Measurements from ENCODE around the gene NLRP3. TPM values are rescaled to one million over a fixed set of nuclear protein-coding genes. Genes with fewer than 3 reads are reported as not detected.

The NLRP3 gene
- total and polyA plus RNA-seq, 10 of the 15 experiments (the other 5 are each of a cell fraction or from before 2014, with no cell fraction given), result 1.8 to 10.4 (median 5.0) TPM

- Histone ChIP-seq H2AFZ (ENCODE audit: control insufficient read depth, low read depth, low read length) (no peak overlapping the region), H4K20me1 (ENCODE audit: control insufficient read depth, insufficient read depth) (no peaks in the 10 kb centered on the region), H3K9me3 (replicated peaks; ENCODE audit: control insufficient read depth, insufficient read depth, low read length) (no peaks in the 10 kb centered on the region; the same call in 2 of the 3 replicates), H3K36me3 (ENCODE audit: control insufficient read depth in 2 of 2, insufficient read depth in 2 of 2, low read length in 1 of 2) (no peaks in the 10 kb centered on the region), H3K4me1 (ENCODE audit: control insufficient read depth, insufficient read depth, low read length) (no peaks in the 10 kb centered on the region; the same call in 1 of the 2 replicates), H3K9ac (ENCODE audit: control insufficient read depth, insufficient read depth, low read length) (no peak overlapping the region), H3K27me3 (replicated peaks in 1 of 2; ENCODE audit: control insufficient read depth in 2 of 2, insufficient read depth in 2 of 2, low read length in 1 of 2) (no peaks in the 10 kb centered on the region), H3K4me3 (no peak overlapping the region), H3K27ac (ENCODE audit: control insufficient read depth, insufficient read depth) (no peak overlapping the region), H3K4me2 (ENCODE audit: control insufficient read depth, insufficient read depth) (no peak overlapping the region), H3K79me2 (ENCODE audit: control insufficient read depth, insufficient read depth, low read length) (no peaks in the 10 kb centered on the region)
- RAD21 ChIA-PET (ENCODE audit: unreplicated experiment), result no interaction called here
- intact Hi-C loops (cut with micrococcal nuclease; ENCODE audit: unreplicated experiment), result no loop called here
- POLR2A ChIA-PET, result no interaction called here
- FAIRE-seq (no peak), DNase-seq (ENCODE audit: low read depth, low spot score) (no peak), ATAC-seq (no peak)
- WGBS (ENCODE audit: insufficient coverage, insufficient replicate concordance, low lambda C conversion rate, missing lambda C conversion rate), result 47% methylated on average over 6 of the region's 6 CpGs
- CTCF ChIA-PET, result no interaction called here
- in situ Hi-C loops (cut with MboI), result no loop called here
- SMC1A ChIA-PET (ENCODE audit: uncharacterized antibody, unreplicated experiment), result interaction anchor here (1.2 kb wide), 1 partner anchor 9 kb away, joined by 3 read pairs; no protein-coding TSS in a partner anchor
- no peak for TF ChIP-seq SP1 (IDR thresholded peaks at IDR 0.05; ENCODE audit: low read depth, low read length)
- TF ChIP-seq MXI1 (IDR thresholded peaks at IDR 0.05; ENCODE audit: low read depth, low read length), result no peak
- no peak for TF ChIP-seq BHLHE40 (IDR thresholded peaks at IDR 0.05; ENCODE audit: borderline replicate concordance in 1 of 2, low read depth in 2 of 2, low read length in 1 of 2)
- BruUV-seq (replicated peaks), result no TSS peak
Observed at GRCh38 chr1:247465796-247466195, 49.8 kb downstream of the NLRP3 start.

DNA sequence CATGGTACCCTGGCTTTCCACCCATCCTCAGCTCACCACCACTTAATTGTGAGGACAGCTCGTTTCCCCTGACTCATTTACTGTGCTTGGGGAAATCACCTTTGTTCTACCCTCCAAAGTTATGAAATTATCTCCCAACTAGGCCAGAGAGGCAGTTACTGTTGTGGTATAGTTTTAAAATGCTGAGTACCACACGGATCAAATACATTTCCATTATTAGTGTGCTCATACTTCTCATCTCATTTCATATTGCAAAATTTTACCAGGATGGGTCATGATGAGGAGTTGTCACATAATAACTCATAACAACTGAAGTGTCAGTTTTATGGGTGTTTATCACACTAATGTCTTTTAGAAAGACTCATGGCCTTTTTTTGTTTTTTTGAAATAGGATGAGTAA lies 51.2 kb downstream of the NLRP3 start:
- Histone ChIP-seq H3K4me2 (ENCODE audit: control insufficient read depth, insufficient read depth) (no peak overlapping the region), H3K4me3 (no peak overlapping the region), H3K36me3 (ENCODE audit: control insufficient read depth in 2 of 2, insufficient read depth in 2 of 2, low read length in 1 of 2) (no peaks in the 10 kb centered on the region), H3K4me1 (ENCODE audit: control insufficient read depth, insufficient read depth, low read length) (no peaks in the 10 kb centered on the region; the same call in 1 of the 2 replicates), H3K9ac (ENCODE audit: control insufficient read depth, insufficient read depth, low read length) (no peak overlapping the region), H3K27me3 (replicated peaks in 1 of 2; ENCODE audit: control insufficient read depth in 2 of 2, insufficient read depth in 2 of 2, low read length in 1 of 2) (no peaks in the 10 kb centered on the region), H4K20me1 (ENCODE audit: control insufficient read depth, insufficient read depth) (no peaks in the 10 kb centered on the region), H3K27ac (ENCODE audit: control insufficient read depth, insufficient read depth) (no peak overlapping the region), H2AFZ (ENCODE audit: control insufficient read depth, low read depth, low read length) (no peak overlapping the region), H3K9me3 (replicated peaks; ENCODE audit: control insufficient read depth, insufficient read depth, low read length) (no peaks in the 10 kb centered on the region; the same call in 2 of the 3 replicates), H3K79me2 (ENCODE audit: control insufficient read depth, insufficient read depth, low read length) (no peaks in the 10 kb centered on the region)
- ATAC-seq (peak; percentile 48), DNase-seq (ENCODE audit: low read depth, low spot score) (no peak), FAIRE-seq (no peak)
- POLR2A ChIA-PET, result interaction anchor here (0.6 kb wide), 1 partner anchor 93 kb away, joined by 3 read pairs; no protein-coding TSS in a partner anchor
- intact Hi-C loops (cut with micrococcal nuclease; ENCODE audit: unreplicated experiment), result no loop called here
- 0% methylated on average over 2 of the region's 2 CpGs for WGBS (ENCODE audit: insufficient coverage, insufficient replicate concordance, low lambda C conversion rate, missing lambda C conversion rate)
- RAD21 ChIA-PET (ENCODE audit: unreplicated experiment), result interaction anchor here (1.5 kb wide), 1 partner anchor 77 kb away, joined by 4 read pairs; no protein-coding TSS in a partner anchor
- in situ Hi-C loops (cut with MboI), result no loop called here
- SMC1A ChIA-PET (ENCODE audit: uncharacterized antibody, unreplicated experiment), result interaction anchor here (0.8 to 1.4 kb wide), 2 partner anchors 9 to 77 kb away, joined by 4 read pairs; no protein-coding TSS in a partner anchor
- CTCF ChIA-PET, result interaction anchor here (1.0 to 1.5 kb wide), 3 partner anchors 8 to 19 kb away, joined by 3 read pairs; no protein-coding TSS in a partner anchor
- BruUV-seq (replicated peaks), result no TSS peak
- TF ChIP-seq MYB (IDR thresholded peaks at IDR 0.05; ENCODE audit: borderline replicate concordance, low read depth, low read length), result no peak
- TF ChIP-seq ZSCAN29 (IDR thresholded peaks at IDR 0.05), result no peak
- no peak for TF ChIP-seq USF1 (IDR thresholded peaks at IDR 0.05; ENCODE audit: borderline replicate concordance, extremely low read length, insufficient read depth, low read depth, low read length)
- TF ChIP-seq CHD1 (IDR thresholded peaks at IDR 0.05; ENCODE audit: low read depth, low read length), result no peak
- TF ChIP-seq BCL11A (IDR thresholded peaks at IDR 0.05; ENCODE audit: low read depth, low read length), result no peak
- TF ChIP-seq, protein P1, sequence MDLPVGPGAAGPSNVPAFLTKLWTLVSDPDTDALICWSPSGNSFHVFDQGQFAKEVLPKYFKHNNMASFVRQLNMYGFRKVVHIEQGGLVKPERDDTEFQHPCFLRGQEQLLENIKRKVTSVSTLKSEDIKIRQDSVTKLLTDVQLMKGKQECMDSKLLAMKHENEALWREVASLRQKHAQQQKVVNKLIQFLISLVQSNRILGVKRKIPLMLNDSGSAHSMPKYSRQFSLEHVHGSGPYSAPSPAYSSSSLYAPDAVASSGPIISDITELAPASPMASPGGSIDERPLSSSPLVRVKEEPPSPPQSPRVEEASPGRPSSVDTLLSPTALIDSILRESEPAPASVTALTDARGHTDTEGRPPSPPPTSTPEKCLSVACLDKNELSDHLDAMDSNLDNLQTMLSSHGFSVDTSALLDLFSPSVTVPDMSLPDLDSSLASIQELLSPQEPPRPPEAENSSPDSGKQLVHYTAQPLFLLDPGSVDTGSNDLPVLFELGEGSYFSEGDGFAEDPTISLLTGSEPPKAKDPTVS (IDR thresholded peaks at IDR 0.05; ENCODE audit: low read depth, low read length), result no peak
- no peak for TF ChIP-seq ZNF384 (IDR thresholded peaks at IDR 0.05; ENCODE audit: borderline replicate concordance, low read depth, low read length)
- no peak for TF ChIP-seq KLF5 (IDR thresholded peaks at IDR 0.05; ENCODE audit: partially characterized antibody)
- no peak for TF ChIP-seq HDAC2 (IDR thresholded peaks at IDR 0.05)
